Inferior parietal cortex (tissue), 1 donor: ENCODE data around the gene ABHD12.

ENCODE experiments used
- DNase-seq: peaks from one replicate; pipeline ENCODE4 v3.0.0-alpha.2; 2016; ENCODE audit errors: extremely low spot score

Gene ABHD12

DNA sequence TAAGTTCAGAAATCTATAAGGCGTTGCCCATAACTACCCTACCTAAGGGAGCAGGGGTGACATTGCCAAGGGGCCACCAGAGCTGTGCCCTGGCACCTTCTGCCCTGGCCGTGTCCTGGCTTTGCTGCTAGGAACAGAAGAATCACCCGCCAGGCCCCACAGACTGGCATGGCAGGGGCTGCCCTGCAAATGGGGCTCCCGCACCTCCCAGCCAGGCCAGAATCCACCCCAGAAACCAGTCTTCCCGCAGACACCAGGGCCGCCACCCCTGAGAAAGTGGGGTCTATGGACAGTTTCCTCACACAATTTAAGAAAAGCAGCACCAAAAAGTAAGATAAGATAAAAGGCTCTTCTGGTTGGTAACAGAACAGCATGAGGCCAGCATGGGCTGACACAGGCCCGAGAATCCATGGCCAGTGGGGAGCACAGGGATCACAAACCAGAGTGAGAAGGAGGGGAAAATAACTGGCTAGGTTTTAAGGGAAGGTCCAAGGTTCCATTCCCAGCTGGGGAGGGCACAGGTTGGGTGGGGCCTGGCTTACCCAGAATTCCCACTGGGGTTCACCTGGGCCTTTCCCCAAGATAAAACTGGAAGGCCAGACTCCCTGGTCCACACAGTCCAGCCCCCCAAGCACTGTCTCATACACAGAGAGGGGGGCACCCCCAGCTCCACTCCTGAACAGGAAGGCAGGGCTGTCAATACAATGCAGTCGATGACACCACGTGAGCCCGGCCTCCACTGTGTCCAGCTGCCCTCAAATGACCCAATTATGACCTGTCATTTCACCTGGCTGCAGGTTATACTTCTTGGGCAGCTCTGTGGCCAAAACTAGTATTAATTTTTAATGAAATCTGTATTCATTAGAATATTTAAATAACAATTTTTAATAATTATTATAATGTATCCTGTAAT is 83.4 kb downstream of the ABHD12 start:
- DNase-seq, result no peak

DNA sequence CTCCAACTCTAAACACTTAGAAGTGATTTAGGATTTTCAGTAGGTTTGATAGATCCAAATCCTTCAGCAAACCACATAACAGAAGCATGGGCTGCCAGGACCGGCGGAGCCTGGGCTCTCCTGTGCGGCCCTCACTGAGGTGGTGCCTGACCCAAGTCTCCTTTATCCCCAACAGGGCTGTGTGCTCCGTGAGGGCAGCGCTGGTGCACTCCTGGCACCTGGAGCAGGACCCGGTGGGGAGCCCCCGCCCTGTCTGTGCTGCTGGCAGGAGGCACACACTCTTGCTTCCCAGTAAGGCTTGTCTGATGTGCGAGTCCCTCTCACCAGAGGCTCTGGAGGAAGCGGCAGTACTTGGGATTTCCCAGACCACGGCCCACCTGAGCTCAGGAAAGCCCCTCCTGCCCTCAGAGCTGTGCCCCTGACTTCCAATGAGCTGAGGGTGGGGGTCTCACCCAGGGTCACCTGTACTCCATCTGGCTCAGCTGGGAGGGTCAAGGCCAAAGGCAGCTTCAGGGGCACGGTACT is 86.5 kb downstream of the ABHD12 start:
- DNase-seq, result no peak

DNA sequence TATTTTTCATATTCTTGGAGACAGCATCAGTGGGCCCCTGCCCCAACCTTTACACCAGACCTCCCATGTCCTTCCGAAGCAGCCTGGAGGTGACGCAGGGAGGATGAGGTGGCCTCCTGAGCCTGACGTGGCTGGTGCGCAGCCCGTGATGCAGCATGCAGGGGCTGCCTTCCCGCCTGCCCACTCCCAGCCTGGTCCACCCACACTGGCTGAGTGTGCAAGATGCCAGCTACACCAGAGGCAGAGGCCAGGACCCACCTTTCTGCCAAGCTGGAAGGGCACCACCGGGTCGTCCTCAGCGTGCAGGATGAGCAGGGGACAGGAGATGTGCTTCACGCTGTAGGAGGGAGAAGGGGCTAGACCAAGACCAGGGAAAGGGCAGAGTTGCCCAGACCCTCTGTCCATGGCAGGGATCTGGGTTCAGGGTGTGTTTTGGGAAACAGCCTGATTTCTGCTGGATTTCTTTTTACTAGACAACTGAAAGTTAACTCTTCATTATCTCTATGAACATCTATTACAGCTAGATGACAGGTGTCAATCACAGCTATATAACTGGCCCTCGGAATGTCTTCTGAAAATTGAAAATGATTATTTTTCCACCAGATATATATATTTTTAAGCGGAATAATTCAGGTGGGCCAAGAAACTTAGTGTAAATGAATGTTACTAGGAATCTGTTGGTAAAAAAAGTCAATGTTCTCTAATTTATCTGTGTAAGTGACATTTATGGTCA is 87.2 kb downstream of the ABHD12 start:
- DNase-seq, result no peak

DNA sequence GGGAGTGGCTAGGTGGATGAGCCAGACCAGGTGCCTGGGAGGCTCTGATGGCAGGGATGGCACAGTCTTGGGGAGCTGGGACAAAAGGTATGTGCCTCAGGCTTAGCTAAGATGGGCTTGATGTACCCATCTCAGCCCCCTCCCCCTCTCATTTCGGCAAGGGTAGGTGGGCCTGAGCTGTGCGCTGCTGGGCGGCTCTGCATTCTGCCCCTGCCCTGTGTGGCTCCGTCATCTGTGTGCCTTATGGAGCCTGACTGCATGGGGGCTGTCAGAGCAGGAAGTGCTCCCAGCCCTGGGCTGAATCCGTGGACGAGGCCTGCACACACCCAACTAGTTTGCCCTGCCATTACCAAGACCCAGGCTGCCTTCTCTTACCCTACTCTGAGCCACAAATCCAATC is 88.0 kb downstream of the ABHD12 start:
- DNase-seq, result no peak

- DNase-seq, result no peak
These were observed 89.2 kb downstream of the ABHD12 start for GRCh38 chr20:25301357-25301920.

DNA sequence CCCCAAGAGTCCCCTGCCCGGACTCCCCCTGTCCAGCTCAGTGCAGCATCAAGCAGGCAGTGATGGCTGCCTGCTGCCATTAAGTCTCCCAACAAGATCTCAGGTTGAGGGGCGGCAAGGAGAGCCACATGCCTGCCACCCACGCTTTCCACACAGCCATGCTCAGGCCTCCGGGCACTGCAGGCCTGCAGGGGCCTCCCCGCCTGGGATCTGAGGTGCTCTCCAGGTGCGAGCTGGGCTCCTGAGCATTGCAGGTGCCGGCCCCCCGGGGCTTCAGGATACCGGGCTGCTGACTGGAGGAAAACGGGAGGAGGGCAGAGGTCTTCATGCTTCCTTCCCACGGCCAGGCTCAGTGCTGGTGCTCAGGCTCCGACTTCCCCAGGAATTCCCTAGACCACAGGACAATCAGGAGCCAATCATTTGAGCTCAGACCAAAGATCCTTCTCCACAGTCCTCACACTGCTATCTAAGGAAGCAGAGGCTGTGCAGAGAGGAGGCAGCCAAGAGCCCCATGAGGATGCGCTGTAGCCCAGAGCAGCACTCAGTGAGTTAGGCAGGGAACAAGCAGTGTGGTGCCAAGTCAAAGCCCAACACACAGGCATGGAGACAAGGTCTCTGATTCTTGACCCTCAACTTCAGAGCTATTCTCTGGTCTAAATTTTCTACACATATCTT is 90.0 kb downstream of the ABHD12 start:
- no peak for DNase-seq

- DNase-seq, result no peak
These were observed 90.8 kb downstream of the ABHD12 start for GRCh38 chr20:25299806-25300205.

DNA sequence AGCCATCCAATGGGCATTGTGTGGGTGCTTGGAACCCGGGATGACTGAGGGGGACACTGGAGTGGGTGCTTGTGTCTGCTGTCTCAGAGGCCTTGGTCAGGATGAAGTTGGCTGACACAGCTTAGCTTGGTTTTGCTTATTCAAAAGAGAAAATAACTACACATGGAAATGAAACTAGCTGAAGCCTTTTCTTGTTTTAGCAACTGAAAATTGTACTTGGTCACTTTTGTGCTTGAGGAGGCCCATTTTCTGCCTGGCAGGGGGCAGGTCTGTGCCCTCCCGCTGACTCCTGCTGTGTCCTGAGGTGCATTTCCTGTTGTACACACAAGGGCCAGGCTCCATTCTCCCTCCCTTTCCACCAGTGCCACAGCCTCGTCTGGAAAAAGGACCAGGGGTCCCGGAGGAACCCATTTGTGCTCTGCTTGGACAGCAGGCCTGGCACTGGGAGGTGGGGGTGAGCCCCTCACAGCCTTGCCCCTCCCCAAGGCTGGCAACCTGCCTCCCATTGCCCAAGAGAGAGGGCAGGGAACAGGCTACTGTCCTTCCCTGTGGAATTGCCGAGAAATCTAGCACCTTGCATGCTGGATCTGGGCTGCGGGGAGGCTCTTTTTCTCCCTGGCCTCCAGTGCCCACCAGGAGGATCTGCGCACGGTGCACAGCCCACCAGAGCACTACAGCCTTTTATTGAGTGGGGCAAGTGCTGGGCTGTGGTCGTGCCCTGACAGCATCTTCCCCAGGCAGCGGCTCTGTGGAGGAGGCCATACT is 93.3 kb downstream of the ABHD12 start:
- DNase-seq, result no peak

- DNase-seq, result no peak
These were observed 94.2 kb downstream of the ABHD12 start for GRCh38 chr20:25296094-25297093.

DNA sequence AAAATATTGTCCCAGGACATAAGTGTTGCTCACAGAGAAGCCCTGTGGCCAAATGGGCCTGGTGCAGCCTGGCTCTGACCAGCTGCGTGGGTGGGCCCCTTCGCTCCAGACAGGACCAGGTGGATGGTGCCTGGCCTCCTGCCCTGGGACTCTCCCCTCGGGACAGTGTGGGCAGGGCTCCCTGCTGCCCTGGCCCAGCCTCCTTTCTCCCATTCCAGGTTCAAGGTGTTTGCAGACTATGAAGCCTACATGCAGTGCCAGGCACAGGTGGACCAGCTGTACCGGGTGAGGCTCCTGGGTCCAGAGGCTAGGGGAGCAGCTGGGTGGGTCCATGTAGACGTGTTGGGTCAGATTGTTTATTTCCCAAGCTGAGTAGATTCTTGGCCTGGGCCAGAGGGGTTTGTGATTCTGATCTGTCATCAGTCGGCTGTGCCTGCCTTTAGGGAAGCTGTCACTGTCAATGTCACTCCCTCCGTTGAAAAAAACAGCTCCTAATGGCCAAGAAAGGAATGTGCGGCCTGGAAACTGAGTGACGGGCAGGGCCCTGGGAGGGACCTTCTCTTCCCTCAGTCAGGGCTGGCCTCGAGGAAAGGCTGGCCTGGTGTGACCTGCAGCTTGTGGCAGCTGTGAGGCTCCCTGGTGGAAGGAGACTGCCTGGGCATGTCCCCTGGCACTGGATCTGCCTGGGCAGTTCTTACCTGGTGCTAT is 95.1 kb downstream of the ABHD12 start:
- DNase-seq, result no peak

- DNase-seq, result peak; percentile 58
These were observed 95.9 kb downstream of the ABHD12 start for GRCh38 chr20:25294459-25295385.

DNA sequence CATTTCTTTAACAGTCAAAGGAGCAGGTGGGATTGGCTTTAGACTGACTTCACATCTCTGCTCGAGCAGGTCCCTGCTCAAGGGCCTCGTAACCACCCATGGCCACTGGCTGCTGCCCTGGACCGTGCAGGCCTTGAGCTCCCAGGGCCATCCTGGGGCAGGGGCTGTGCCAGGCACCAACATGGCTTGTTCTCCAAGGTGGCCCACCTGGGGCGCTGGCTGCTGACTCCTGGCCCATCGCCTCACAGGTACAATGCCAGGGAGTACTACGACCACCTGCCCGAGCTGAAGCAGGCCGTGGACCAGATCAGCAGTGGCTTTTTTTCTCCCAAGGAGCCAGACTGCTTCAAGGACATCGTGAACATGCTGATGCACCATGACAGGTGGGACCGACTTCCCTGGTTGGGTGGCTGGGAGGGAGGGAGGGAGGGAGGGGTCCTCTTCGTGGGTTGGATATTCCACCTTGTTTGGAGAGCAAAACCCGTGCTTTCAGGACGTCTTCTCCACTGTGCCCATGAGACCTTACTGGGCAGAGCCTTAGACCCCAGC is 96.7 kb downstream of the ABHD12 start:
- DNase-seq, result no peak

DNA sequence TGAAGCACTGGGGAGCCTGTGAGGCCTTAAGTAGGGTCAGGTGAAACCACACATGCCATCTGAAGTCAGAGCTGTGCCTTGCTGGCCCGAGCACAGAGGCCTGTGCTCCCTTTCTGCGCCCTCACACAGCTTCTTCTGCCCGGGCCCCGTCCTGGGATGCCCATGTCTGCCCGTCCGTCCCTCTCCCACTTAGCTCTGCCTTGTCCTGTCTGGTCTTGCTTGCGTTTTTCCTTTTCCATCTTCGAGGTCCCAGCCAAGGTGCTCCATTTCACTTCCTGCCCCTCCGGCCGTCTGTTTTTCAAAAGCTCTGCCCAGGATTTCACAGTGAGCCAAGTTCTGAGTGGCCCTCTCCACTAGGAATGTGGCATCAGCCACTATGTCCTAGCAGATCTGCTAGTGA is 97.1 kb downstream of the ABHD12 start:
- DNase-seq, result no peak

DNA sequence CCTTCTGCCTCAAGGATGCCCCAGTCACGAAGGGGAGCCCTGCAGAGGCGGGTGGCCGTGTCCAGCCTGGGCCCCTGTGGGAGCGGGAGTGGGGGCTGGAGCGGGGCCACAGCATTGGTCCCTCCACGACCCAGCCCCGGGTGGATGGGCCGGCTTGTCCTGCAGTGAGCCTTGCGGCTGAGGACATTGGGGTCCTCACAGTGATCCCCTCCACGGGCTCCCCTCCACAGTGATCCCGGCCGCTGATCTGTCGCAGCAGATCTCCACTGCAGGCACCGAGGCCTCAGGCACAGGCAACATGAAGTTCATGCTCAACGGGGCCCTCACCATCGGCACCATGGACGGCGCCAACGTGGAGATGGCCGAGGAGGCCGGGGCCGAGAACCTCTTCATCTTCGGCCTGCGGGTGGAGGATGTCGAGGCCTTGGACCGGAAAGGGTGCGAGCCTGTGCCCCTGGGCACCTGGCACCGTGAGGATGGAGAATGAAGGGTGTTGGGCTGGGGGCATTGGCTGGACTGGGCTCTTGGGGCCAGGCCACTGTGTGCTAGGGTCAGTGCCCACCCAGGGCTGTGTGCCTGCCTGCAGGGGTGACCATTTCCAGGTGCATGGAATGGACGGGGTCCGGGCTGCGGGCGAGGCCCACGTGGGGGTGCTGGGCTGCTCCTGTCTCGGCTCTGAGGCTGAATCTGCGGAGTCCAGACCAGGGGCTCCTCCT is 98.3 kb downstream of the ABHD12 start:
- no peak for DNase-seq

DNA sequence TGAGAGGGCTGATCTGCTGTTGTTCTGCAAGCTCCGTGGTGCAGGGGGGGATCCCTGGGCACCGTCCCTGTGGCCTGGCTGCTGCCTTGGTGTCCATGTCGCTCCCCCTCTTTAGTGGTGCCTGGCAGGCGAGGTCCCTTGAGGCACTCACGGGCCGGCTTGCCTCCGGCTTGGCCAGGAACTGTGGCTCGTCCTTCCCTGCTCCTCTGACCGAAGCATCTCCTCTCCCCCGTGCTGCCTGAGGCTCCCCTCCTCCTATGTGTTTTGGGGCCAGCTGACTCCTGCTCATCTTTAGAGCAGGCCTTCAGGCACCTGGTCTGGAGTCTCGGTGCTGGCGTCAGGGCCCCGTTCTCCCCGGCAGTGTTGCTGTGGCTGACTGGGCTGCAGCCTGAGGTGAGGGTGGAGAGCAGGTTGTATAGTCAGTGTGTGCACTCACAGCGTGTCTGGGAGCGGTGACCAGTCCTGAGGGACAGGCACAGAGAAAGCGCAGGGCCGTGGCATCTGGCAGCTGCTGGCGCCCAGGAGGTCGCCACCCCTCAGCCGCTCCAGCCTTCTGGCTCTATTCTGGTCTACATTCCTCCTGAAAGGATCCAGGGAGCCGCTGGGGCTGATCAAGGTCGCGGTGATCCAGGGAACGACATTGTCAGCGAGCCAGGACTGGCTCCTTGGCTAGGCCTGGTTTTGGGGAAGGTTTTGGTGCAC is 99.1 kb downstream of the ABHD12 start:
- DNase-seq, result no peak

DNA sequence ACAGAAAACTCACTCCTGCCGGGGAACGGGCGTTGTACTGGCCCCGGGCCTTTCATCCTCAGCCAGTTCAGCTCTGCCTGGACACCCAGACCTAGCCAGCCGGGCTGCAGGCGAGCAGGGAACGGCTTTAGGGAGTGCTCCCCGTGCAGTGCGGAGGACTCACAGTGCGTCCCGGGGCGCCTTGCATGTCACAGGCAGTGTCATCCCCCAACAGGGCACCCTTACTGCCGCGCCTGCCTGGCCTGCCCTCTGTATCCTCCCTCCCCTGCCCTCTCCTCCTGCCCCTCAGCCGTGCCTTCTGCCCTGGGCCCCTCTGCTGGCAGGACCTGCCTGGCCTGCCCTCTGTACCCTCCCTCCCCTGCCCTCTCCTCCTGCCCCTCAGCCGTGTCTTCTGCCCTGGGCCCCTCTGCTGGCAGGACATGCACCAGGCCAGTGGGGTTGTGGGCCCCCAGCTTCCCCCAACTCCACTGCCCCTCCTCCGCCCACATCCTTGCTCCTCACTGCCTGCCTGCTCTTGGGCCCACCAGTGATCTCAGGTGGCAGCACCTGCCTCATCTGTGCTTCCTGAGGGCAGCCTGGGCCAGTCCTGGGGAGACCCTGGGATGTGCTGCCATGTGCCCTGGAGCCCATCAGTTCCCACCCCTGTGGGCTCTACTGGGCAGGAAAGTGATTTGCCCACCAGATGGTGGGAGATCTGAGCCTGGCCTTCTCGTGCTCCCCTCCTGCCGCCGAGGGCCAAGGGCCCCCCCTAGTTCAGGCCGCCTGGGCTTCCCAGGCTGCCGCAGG is 99.8 kb downstream of the ABHD12 start:
- no peak for DNase-seq
